HG03039 (cell line): ENCODE results near the gene RNF150.
"Not testable (repeated sequence)": the region's sequence is repeated elsewhere in the genome, so short reads cannot be mapped to it uniquely, and the experiment has no call there.

Experiments used
- ATAC-seq: cut with Tn5 transposase; IDR thresholded peaks from one replicate; pipeline ENCODE4 v1.9.1; 2021; ENCODE audit warnings: mild to moderate bottlenecking, moderate library complexity; ENCODE audit not compliant: unreplicated experiment

The RNF150 gene

DNA sequence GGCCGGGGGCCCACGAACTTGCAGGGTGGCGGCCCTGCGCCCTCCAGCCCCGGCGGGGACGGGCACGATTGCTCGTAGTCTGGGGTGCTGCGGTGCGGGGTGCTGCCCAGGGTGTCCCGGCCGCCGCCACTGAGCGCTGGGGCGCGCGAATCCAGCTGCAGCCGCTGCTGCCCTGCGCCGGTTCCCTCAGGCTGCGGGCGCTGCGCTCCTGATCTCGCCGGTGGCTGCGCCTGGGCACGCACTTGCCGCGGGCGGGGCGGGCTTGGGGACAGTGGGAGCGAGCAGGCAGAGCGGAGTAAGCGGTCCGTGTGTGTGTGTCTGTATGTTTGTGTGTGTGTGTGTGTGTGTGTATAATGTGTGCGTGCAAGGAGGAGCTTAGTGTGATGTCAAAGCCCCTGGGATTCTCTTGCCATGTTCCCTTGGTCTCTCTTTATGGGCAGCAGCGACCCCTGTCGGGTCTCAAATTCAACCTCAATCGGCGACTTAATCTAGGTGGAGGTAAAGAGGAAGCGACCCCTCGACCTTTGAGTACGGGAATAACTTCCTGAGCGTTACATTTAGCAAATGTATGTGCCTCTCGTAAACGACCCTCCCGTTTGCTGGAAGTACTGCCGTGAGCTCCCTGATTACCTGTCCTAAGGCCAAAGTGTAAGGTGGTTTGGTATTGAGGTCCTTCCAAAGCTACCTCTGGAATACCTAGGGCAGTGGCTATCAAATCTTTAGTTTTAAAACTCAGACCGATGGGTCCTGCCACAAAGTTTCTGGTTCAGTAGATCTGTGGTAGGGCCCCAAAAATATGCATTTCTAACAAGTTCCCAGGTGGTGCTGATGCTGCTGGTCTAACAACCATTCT, at the start of gene RNF150:
RNF150 (minus strand) TSS at position 324 of the 853 bp plus-strand sequence.
- ATAC-seq, result peak; percentile 57

DNA sequence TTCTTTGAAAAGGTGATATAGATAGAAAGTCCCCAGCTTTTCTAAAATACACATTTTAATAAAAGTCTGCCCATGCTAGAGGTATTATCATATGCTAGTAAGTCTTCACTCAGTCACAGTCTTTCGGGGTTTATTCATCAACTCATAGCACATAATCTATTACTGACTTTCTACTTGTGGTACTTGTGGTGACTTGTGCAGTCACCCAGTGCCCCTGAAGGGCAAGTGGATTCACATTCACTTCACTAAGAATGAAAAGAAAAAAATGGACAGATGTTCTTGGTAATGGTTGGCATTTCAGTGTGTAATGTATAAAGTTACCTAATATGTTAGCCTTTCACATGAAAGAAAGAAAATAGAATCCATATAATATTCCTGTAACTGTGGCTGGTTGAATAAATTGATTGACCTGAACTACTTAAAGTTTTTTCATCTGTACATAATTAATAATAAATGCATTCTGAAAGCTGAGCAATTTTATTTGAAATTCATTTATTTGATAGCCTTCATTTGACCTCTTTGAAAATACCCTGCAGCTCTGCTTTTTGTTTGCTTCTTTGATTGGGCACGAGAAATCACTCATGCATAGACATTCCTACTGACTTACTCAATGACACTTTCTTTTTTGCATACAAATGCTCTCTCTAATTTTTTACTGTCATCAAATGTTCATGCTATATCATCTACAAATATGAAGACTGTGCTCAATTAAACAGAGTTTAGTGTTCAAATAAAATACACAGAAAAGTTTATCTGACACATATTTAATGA, 47.9 kb upstream of the RNF150 start:
- no peak for ATAC-seq

DNA sequence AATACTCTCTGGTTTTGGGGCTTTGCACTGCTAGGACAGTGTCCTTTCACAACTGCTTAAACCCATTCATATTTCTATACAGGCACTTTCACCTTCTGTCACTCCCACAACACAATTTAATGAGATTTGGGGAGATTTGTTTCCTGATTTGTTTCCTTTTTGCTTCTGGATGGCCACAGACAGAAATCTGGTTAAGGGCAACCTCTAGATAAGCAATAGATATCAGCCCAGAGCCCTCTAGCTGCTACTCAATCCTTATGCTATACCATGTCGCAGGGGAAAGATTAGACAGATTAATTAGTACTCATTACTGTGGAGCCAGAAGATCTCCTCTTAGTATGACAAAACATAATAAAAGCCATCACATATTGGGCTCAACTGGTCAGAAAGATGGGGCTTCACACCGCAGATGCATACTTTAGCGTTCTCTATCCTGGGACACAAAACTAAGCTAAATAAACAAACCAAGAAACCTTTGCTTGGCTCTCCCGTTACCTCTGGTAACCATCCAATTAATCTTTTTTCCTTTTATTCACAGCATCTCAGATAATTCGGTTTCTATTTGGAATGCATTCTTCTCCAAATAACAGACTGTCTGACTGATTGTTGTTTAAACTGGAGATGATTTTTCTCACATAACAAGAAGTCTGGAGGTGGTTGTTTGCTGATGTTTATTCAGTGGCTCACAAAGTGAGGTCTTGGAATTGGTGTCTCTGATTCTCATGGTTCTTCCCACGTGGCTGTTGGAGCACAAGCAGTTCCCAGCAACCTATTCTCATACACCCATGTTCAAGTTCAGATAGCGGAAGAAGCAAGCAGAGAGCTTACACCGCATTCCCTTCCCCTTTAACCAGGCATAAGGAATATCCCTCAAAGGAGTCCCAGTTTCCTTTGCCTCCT, 46.5 kb upstream of the RNF150 start:
- ATAC-seq, result no peak

DNA sequence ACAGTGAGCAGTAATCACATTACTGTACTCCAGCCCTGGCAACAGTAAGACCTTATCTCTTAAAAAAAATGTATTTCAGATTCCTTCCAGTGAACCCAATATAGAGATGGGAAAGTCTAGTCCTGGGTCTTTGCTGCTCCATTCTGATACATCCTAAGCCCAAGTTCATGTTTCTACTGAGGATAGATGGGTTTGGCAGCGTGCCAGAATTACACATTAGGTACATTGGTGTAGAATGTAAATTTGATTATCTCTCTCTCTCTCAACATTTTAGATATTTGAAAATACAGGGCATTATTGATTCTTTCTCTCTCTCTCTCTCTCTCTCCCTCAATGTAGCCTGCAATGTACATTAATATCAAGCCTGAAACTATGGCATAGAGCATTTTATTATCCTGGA, 43.9 kb upstream of the RNF150 start:
- no peak for ATAC-seq

DNA sequence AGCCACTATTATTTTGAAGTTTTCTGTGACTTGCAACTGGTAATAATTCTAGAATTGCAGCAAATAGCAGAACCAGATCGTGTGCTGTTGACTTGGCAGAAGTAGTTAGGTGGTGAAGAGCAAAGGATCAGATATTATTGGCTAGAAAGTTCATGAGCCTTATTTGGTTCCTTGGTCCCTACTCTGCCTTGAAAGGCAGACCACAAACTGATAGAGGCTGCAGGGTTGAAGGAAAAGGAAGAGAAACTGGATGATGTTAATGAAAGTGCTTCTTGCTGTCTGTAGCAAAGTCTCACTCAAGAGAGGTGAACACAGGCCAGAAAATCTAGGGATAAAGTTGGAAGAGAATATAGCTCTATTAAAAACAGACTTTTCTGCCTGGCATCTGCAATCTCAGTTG, 41.2 kb upstream of the RNF150 start:
- no peak for ATAC-seq

DNA sequence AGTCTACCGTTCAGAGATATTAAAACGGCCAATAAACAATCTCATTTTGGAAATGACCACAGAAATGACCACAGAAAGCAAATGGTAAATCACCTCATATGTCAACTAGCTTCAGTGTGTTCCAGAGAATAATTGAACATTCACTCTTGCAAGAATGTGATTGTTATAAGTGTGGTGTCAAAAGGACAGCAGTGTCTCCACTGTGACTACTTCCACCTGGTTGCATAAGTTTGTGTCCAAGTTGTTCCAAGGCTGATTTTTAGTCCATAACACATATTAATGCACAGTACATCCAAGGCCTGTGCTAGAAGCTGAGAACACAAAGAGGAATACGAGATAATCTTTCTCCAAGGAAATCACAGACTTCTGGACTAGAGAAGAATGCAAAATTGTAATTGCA, 37.4 kb upstream of the RNF150 start:
- ATAC-seq, result no peak

DNA sequence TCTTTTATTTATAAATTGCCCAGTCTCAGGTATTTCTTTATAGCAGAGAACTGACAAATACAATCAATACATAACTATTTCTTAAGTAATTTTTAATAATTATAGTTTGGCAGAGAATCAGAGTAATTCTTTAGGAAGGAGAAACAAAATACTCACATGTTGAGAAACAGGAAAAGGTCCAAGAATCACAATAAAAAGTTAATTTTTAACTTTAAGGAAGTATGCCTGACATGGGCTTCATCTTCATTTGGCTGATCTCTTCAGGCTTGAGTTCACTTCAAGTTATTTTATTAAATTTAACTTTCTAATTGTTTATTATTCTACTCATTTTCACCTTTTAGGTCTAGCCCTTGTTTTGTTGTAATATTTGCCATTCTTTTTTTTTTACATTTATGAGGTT, 36.1 kb upstream of the RNF150 start:
- ATAC-seq, result no peak

DNA sequence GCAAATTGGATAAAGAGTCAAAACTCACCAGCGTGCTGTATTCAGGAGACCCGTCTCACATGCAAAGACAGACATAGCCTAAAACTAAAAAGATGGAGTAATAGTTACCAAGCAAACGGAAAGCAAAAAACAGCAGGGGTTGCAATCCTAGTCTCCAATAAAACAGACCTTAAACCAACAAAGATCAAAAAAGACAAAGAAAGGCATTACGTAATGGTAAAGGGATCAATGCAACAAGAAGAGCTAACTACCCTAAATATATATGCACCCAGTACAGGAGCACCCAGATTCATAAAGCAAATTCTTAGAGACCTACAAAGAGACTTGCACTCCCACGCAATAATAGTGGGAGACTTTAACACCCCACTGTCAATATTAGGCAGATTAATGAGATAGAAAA, 31.7 kb upstream of the RNF150 start:
- not testable (repeated sequence) for ATAC-seq

DNA sequence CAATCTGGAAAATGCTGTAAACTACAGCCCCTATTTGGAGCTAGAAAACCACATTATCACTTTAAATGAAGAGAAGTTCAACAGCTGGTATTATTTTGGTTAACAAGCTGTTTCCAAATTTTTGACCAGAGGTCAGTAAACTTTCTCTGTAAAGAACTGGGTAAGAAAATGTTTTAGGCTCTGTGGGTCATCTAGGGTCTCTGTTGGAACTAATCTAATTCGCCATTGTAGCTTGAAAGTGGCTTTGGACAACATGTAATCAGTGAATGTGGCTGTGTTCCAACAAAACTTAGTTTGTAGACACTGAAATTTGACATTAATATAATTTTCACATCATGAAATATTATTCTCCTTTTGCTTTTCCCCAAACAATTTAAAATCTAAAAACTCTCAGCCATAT, 25.8 kb upstream of the RNF150 start:
- no peak for ATAC-seq

DNA sequence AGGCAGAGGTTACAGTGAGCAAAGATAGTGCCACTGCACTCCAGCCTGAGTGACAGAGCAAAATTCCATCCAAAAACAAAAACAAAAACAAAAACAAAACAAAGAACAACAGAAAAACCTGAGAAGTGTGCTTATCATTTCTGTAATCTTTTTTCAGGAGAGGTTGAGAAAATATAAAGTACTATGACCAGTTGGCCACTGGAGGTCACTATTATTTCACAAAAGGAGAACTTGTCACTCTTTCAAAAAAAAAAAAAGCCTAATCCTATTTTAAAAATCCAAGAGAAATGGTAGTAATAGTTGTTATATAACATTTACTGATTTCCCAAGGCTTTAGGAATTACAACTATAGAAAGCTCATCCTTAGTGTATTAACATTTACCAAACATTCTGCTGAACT, 24.9 kb upstream of the RNF150 start:
- ATAC-seq, result no peak

DNA sequence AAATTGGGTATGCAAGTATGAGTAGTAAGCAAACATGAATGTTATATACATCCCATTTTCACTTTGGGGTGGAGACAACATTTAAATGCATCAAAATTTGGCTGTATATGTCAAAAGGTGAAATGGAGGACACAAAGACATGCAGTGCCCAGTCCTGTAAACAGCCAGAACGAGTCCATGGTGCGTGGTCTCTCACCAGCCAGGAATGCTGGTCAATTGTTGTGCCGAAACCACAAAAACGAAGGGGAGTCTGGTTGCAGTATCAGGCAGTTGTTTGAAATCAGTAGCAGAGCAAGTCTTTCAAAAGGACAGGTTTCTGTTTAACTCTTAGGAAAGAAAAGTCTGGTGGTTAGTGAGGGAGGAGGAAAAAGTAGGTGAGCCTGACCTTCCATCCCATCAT, 22.3 kb upstream of the RNF150 start:
- no peak for ATAC-seq

DNA sequence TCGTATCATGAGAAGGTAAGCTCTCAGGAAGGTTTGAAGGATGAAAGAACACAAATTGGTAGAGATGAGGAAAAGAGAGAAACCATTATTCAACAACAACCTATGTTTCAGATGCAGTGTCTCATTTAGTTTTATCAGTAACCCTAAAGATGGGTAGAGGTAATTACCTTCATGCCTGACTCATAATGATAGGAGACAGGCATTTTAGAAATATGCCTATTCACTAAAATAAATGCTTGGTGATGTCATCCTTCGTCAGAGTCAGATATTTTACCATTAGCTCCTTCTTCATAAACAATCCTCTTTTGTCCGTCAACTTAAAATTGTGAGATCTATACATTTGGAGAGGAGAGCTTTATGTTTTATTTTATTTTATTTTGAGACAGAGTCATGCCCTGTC, 21.5 kb upstream of the RNF150 start:
- ATAC-seq, result no peak

DNA sequence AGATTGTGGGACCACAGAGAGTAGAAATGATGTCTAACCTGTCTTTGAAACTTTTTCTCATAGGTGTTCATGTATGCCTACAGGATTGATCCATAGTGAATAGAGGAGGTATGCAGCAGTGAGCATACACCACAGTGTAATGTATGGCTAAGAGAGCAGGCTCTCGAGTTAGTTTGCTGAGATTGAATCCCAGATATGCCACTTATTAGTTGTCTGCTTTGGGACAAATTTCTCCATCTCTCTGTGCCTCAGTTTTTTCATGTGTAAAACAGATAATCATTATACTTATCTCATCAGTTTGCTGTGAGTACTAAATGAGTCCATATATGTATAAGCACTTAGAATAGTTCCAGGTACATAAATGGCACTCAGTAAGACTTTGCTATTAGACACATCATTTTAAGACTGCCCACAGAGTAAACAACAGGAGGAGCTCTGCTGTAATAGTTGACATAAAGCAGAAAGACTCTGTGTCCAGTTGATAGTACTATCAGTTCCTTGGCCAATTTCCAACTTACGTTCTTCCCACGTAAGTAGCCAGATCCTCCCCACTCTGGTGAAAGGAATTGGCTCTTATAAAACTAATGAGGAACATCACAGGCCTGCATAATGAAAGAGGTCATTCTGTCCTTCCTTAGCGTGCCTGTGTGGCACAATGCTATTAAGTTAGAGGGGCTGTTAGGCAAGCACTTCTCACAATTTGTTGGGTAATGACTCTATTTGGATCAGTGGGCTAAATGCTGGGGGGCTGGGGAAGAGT, 20.7 kb upstream of the RNF150 start:
- ATAC-seq, result no peak

DNA sequence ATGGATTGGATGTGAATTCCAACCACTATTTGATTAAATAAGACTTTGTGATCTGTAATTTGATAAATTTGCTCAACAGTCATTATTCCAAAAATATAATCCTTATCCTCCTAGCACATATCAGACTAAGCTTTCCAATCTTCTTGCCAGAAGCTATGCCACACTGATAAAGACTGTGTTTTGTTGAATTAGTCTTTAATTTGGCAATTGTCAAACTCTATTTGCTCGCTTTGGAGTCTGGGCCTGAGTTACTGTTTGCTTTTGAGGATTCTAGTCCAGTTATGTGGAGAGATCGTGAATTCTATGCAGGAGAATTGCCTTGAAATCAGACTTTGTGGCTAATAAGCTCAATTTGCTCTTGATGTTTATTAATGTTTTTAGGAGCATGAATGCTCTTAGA, 10.9 kb upstream of the RNF150 start:
- no peak for ATAC-seq

DNA sequence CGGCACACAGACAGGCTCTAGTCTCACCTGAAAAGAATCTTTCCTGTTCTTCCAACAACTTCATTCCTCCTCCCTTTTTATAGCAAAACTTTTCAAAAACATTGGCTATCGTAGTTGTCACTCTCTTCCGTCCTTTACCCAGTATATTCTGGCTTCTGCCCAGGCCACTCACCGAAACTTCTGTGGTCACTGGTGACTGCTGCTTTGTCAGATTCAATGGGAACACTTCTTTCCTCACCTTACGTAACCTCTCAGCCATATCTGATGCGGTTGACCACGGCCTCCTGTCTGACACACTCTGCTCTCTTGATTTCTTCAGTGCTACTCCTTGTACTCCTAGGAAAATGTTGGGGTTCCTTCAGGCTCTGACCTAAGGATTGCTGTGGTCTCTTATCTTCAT, 9.2 kb upstream of the RNF150 start:
- no peak for ATAC-seq

DNA sequence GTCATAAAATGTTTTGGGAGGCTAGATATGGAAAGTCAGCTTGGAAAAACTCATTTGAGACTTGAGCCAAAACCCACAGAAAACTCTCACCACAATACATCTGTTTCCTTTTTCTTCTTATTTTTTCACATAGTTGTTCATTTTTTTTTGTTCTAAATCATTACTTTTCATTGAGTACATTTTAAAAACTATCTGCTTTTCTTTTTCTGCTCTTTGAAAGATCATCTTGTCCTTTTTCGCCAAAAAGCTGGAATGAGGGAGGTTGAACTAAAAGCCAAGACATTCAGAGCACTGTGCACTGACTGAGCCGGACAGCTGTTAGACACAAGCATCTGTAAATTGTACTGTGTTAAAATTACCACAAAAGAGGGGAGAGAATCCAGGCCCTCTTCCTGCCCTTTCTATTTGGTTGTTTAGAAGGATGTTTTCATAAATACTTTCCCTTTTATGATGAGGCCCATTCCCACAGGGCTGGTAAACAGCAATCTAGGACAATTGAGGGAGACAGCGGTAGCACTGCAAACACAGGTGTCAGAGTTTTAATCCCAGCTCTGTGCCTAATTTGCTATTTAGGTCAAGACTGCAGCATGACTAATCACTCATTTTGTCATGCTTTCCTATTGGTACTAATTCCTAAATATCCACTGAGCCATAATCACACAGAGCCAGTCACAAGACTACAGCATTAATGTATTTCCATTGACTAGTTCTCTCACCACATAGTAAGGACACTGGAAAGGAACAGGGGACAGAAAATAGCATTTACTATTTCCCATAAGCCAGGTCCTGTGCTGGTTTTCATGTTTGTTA, 7.3 kb upstream of the RNF150 start:
- ATAC-seq, result no peak

DNA sequence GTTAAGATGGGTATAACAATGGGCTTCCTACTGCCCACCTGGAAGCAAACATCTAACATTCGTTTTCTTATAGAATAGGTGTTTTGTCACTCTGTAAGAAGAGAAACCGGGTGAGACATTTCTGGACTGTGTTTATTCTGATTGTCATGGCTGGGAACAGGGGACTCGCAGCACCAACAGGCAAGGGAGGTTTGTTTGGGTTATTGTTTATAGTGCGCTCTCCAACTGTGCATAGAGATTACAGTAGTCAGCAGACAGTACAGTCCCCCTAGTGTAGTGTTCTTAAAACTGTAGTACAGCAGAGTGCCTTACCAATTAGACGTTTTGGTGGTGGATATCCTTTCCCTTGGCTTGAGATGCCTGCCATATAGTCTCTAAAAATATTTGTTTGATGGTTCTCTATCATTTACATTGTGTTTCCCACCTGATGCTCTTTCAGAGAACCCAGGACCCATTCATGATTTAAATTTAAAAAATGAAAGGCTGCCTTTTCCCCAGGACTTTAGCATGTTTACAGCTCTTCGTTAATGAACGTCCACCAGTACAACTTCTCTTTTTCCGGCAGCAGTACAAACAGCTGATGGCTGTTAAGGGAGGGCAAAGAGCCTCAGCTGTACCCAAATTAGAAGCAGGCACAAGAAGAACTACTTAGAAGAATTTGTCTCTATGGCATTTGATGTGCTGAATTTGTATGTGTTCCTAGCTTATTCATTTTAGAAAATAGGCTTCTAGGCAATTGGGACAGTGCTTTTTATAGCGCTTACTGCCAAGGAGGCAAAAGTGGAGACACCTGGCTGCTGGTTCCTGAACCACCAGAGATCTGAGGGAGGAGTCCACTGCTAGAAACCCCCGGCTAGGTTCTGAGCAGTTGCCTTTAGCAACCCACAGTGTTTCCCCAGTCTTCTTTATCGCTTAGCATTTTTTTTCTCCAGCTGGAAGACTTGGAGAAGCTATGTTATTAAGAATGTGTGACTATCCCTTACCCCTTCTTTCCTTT, 1.0 kb upstream of the RNF150 start:
- no peak for ATAC-seq

DNA sequence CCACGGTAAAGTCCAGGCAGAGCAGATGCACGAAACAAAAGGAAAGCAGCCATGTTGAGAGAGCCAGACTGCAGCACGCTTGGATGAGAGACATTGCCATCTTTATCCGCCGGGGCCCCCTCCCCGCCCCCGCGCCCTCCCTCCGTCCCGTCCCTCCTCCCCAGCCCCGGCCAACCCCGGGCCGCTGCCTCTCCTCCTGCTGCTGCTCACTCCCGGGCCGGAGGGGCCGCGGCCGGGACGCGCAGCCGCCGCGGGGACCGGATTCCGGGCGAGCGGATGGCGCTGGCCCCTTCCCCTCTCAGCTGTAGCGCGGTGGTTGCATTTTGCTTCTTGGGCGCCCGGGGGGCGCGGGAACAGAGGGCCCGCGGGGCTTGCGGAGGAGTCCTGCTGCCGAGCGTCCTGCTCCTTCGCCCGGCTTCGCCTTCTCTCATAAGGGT, 542 bp downstream of the RNF150 start:
- ATAC-seq, result peak; percentile 16
